NCI-H187 (cell line): Measurements from ENCODE around the gene SLC25A17.
A peak's percentile ranks its signal among the peaks of the same experiment; 100 is the strongest.
"Not testable (repeated sequence)": the region's sequence is repeated elsewhere in the genome, so short reads cannot be mapped to it uniquely, and the experiment has no call there.

Source experiments
- DNase-seq, 2 experiments: peaks; one replicate each; lab custom pipeline; 2025; lab: John Stamatoyannopoulos, UW

The SLC25A17 gene

GRCh38 chr22:40818747-40819598, at the start of gene SLC25A17:
Gene SLC25A17, minus strand, starts transcription at chr22:40819346. Its CDS starts 98 bp downstream, at chr22:40819248.
- peak; percentile 78 to 84 for DNase-seq

GRCh38 chr22:40868379-40868778, 49.2 kb upstream of the SLC25A17 start:
- DNase-seq, result not testable (repeated sequence)

GRCh38 chr22:40867109-40867508, 48.0 kb upstream of the SLC25A17 start:
- DNase-seq, result no peak

GRCh38 chr22:40862537-40862936, 43.4 kb upstream of the SLC25A17 start:
- DNase-seq, result no peak

GRCh38 chr22:40862013-40862412, 42.9 kb upstream of the SLC25A17 start, which contains the start of gene DNAJB7:
Gene DNAJB7, minus strand, starts transcription at chr22:40862113. Its CDS starts 119 bp downstream, at chr22:40861994.
- no peak for DNase-seq

GRCh38 chr22:40857309-40857855, 38.2 kb upstream of the SLC25A17 start:
- DNase-seq, result no peak

GRCh38 chr22:40856513-40857308, 37.6 kb upstream of the SLC25A17 start, which contains the start of the genes ST13 and XPNPEP3:
Gene ST13, minus strand, starts transcription at chr22:40856639. Its CDS starts 99 bp downstream, at chr22:40856540.
Gene XPNPEP3, plus strand, starts transcription at chr22:40857148. Its CDS starts 34 bp downstream, at chr22:40857182.
- DNase-seq, result peak; percentile 84 to 93

GRCh38 chr22:40855979-40856512, 36.9 kb upstream of the SLC25A17 start:
- DNase-seq, result no peak

GRCh38 chr22:40855071-40855978, 36.2 kb upstream of the SLC25A17 start:
- DNase-seq, result no peak

- no peak for DNase-seq
Observed at GRCh38 chr22:40853961-40854360, 34.8 kb upstream of the SLC25A17 start.

GRCh38 chr22:40853333-40853732, 34.2 kb upstream of the SLC25A17 start:
- no peak for DNase-seq

GRCh38 chr22:40845816-40846215, 26.7 kb upstream of the SLC25A17 start:
- not testable (repeated sequence) for DNase-seq

- DNase-seq, result no peak
Observed at GRCh38 chr22:40844951-40845350, 25.8 kb upstream of the SLC25A17 start.

- DNase-seq, result no peak
Observed at GRCh38 chr22:40838486-40838885, 19.3 kb upstream of the SLC25A17 start.

GRCh38 chr22:40834619-40835018, 15.5 kb upstream of the SLC25A17 start:
- DNase-seq, result no peak

- DNase-seq, result no peak
Observed at GRCh38 chr22:40829131-40829530, 10.0 kb upstream of the SLC25A17 start.

GRCh38 chr22:40826984-40827741, 8.0 kb upstream of the SLC25A17 start:
- DNase-seq, result no peak

GRCh38 chr22:40826292-40826691, 7.1 kb upstream of the SLC25A17 start:
- DNase-seq, result not testable (repeated sequence)

GRCh38 chr22:40823426-40823825, 4.3 kb upstream of the SLC25A17 start:
- DNase-seq, result no peak

- no peak for DNase-seq
Observed at GRCh38 chr22:40819599-40820140, 524 bp upstream of the SLC25A17 start.
